GM12878 (cell line): Measurements from ENCODE around the gene MEMO1. TPM values are rescaled to one million over a fixed set of nuclear protein-coding genes. Genes with fewer than 3 reads are reported as not detected.
A peak's percentile ranks its signal among the peaks of the same experiment; 100 is the strongest.
"Not testable (repeated sequence)": the region's sequence is repeated elsewhere in the genome, so short reads cannot be mapped to it uniquely, and the experiment has no call there.

Experiments
- ATAC-seq: fragments of 200-7000 bp; cut with Tn5 transposase; 3 replicates; pipeline ENCODE4 v1.9.1; 2020; ENCODE audit warnings: mild to moderate bottlenecking, moderate library complexity
- BruUV-seq: library from RNA; stranded (reverse); fragments of 400-500 nt; replicated peaks from 2 replicates; lab custom pipeline; 2021; lab: Mats Ljungman, UMichigan
- CTCF ChIA-PET: fragments of 300-600 bp; sonication (Branson Sonifier 250); formaldehyde crosslinking; extraction: SDS; loops from one replicate; lab custom pipeline; 2021; ENCODE audit warnings: inconsistent platforms; lab: Yijun Ruan, JAX
- POLR2A ChIA-PET: fragments of 350-600 bp; formaldehyde crosslinking; extraction: SDS; loops from one replicate; lab custom pipeline; 2021; ENCODE audit warnings: inconsistent platforms; lab: Charles Lee
- RAD21 ChIA-PET: fragments of 300-600 bp; sonication (Branson Sonifier 250); formaldehyde crosslinking; loops from one replicate; lab custom pipeline; 2023; ENCODE audit warnings: antibody characterized with exemption; ENCODE audit not compliant: unreplicated experiment; lab: Charles Lee
- SMC1A ChIA-PET: fragments of 300-600 bp; sonication (Branson Sonifier 250); formaldehyde crosslinking; loops from one replicate; lab custom pipeline; 2023; ENCODE audit not compliant: unreplicated experiment, uncharacterized antibody; lab: Charles Lee
- DNase-seq: peaks from one replicate; pipeline ENCODE4 v3.0.0-alpha.2; 2011; ENCODE audit warnings: low read depth, low spot score
- FAIRE-seq: peaks from 3 replicates; lab custom pipeline; 2011; peaks lifted over from hg19 to GRCh38; lab: Jason Lieb, UNC
- H2AFZ ChIP-seq: 2 replicates; pipeline ENCODE4 v1.6.0; 2011; ENCODE audit warnings: low read depth, low read length, control low read depth; ENCODE audit not compliant: control insufficient read depth
- H3K27ac ChIP-seq: 2 replicates; pipeline ENCODE4 v1.5.1; 2011; ENCODE audit warnings: control low read depth; ENCODE audit not compliant: control insufficient read depth, insufficient read depth
- H3K27me3 ChIP-seq, 2 experiments: replicated peaks in 1 of 2; 2 replicates each; pipeline versions ENCODE4 v1.6.0 to v1.6.1; 2011; ENCODE audit warnings: low read length in 1 of 2; ENCODE audit not compliant: control insufficient read depth in 2 of 2, insufficient read depth in 2 of 2
- H3K36me3 ChIP-seq, 2 experiments: 2 replicates each; pipeline ENCODE4 v1.5.1; 2011; ENCODE audit warnings: low read length in 1 of 2; ENCODE audit not compliant: control insufficient read depth in 2 of 2, insufficient read depth in 2 of 2
- H3K4me1 ChIP-seq: 2 replicates; pipeline ENCODE4 v1.6.1; 2011; ENCODE audit warnings: mild to moderate bottlenecking, low read length, moderate library complexity, mixed read lengths; ENCODE audit not compliant: control insufficient read depth, insufficient read depth
- H3K4me2 ChIP-seq: 2 replicates; pipeline ENCODE4 v1.6.0; 2011; ENCODE audit warnings: control low read depth; ENCODE audit not compliant: control insufficient read depth, insufficient read depth
- H3K4me3 ChIP-seq: fragments of 200-600 bp; sonication (generic); 2 replicates; pipeline ENCODE4 v1.5.1; 2016
- H3K79me2 ChIP-seq: 2 replicates; pipeline ENCODE4 v1.6.0; 2011; ENCODE audit warnings: low read length; ENCODE audit not compliant: control insufficient read depth, insufficient read depth
- H3K9ac ChIP-seq: 2 replicates; pipeline ENCODE4 v1.8.0; 2011; ENCODE audit warnings: low read length, control low read depth, mixed read lengths; ENCODE audit not compliant: control insufficient read depth, insufficient read depth
- H3K9me3 ChIP-seq: replicated peaks from 3 replicates; pipeline ENCODE4 v1.5.1; 2011; ENCODE audit warnings: mild to moderate bottlenecking, low read length; ENCODE audit not compliant: control insufficient read depth, insufficient read depth
- H4K20me1 ChIP-seq: 2 replicates; pipeline ENCODE4 v1.6.0; 2011; ENCODE audit not compliant: control insufficient read depth, insufficient read depth
- ATF7 ChIP-seq: fragments of 450-650 bp; IDR thresholded peaks from 2 replicates; pipeline ENCODE4 v1.6.1; 2016; ENCODE audit warnings: low read depth, mild to moderate bottlenecking
- BHLHE40 ChIP-seq, 2 experiments: fragments of 450-650 bp in 1 of 2; IDR thresholded peaks; 2 replicates each; pipeline ENCODE4 v1.6.1; 2011 to 2017; ENCODE audit warnings: low read depth in 2 of 2, borderline replicate concordance in 1 of 2, improper control_type of control experiment in 1 of 2, low read length in 1 of 2, mild to moderate bottlenecking in 1 of 2
- IKZF2 ChIP-seq, 2 experiments: fragments of 450-650 bp; IDR thresholded peaks; 2 replicates each; pipeline ENCODE4 v1.6.1; 2017; ENCODE audit warnings: mild to moderate bottlenecking in 2 of 2, moderate library complexity in 2 of 2
- JUNB ChIP-seq: IDR thresholded peaks from 2 replicates; pipeline ENCODE4 v1.6.1; 2016; ENCODE audit warnings: antibody characterized with exemption, mild to moderate bottlenecking
- MEF2A ChIP-seq: IDR thresholded peaks from 2 replicates; pipeline ENCODE4 v1.6.1; 2011; ENCODE audit warnings: low read depth, mild to moderate bottlenecking, low read length, moderate library complexity; ENCODE audit not compliant: insufficient read depth
- MTA2 ChIP-seq: fragments of 450-650 bp; IDR thresholded peaks from 2 replicates; pipeline ENCODE4 v1.6.1; 2016; ENCODE audit warnings: low read depth, mild to moderate bottlenecking, moderate library complexity
- NBN ChIP-seq: fragments of 450-650 bp; IDR thresholded peaks from 2 replicates; pipeline ENCODE4 v1.6.1; 2016
- NFIC ChIP-seq: IDR thresholded peaks from 2 replicates; pipeline ENCODE4 v1.6.1; 2012; ENCODE audit warnings: low read depth, mild to moderate bottlenecking, inconsistent platforms, low read length, moderate library complexity
- RAD51 ChIP-seq: fragments of 450-650 bp; IDR thresholded peaks from 2 replicates; pipeline ENCODE4 v1.6.1; 2016; ENCODE audit warnings: moderate library complexity, mild to moderate bottlenecking, inconsistent platforms
- RUNX3 ChIP-seq: IDR thresholded peaks from 2 replicates; pipeline ENCODE4 v1.6.1; 2012; ENCODE audit warnings: low read length, inconsistent platforms
- ZNF384 ChIP-seq: IDR thresholded peaks from 2 replicates; pipeline ENCODE4 v1.6.1; 2012; ENCODE audit warnings: low read depth, mild to moderate bottlenecking, low read length, improper control_type of control experiment, borderline replicate concordance
- WGBS: methylation state at CpG from one replicate; pipeline ENCODE4 v1.1.6; 2016; ENCODE audit warnings: low lambda C conversion rate; ENCODE audit not compliant: insufficient replicate concordance, insufficient coverage; ENCODE audit errors: missing lambda C conversion rate; 5-methylcytosine and 5-hydroxymethylcytosine counted together
- in situ Hi-C: fragments of 300-500 bp; cut with MboI; formaldehyde crosslinking; loops from 9 replicates; pipeline ENCODE4 v1.14.3; 2018; ENCODE audit warnings: mixed read lengths
- intact Hi-C: fragments of 100-400 bp; cut with micrococcal nuclease; formaldehyde crosslinking; loops from one replicate; pipeline ENCODE4 v1.14.2; 2022; ENCODE audit not compliant: unreplicated experiment
- polyA plus RNA-seq, 11 experiments: library from polyadenylated mRNA; depleted of rRNA in 4 of 11; unstranded in 6 of 11; stranded (reverse) in 5 of 11; fragments of >200 nt; fragmentation: Nextera tagmentation in 4 of 11; fragmentation: Illumina TruSeq in 1 of 11; extraction: Ambion mirVana in 4 of 11; extraction: Trizol in 1 of 11; gene quantifications; 1 replicate in 1 of 11; 2 replicates in 10 of 11; pipeline versions ENCODE4 v1.2.1 to v1.2.3, GENCODE V29; 2011 to 2016; ENCODE audit warnings: inconsistent platforms in 2 of 11, missing spikeins in 2 of 11, low read depth in 1 of 11
- total RNA-seq, 4 experiments: library from RNA; depleted of rRNA in 3 of 4; stranded (reverse); fragments of >200 nt in 3 of 4; fragmentation: Illumina TruSeq in 1 of 4; extraction: Trizol in 1 of 4; gene quantifications; 2 replicates each; pipeline versions ENCODE4 v1.2.1 to v1.2.3, GENCODE V29; 2013 to 2021

Gene MEMO1
- total and polyA plus RNA-seq, 10 of the 15 experiments (the other 5 are each of a cell fraction or from before 2014, with no cell fraction given), result 39.8 to 99.1 (median 72.2) TPM

- peak overlapping the region; percentile 26 for H3K4me2 ChIP-seq
- BruUV-seq, result no TSS peak
- no peak overlapping the region for H2AFZ ChIP-seq
- RAD21 ChIA-PET, result interaction anchor here (1.5 to 2.6 kb wide), 2 partner anchors 8 to 51 kb away, joined by 4 to 12 read pairs; no protein-coding TSS in a partner anchor
- intact Hi-C loops, result loop anchor here (5.0 kb wide), 1 partner anchor 105 kb away; the partner anchor contains the start of gene SPAST
- CTCF ChIA-PET, result interaction anchor here (0.6 kb wide), 1 partner anchor 118 kb away, joined by 3 read pairs; no protein-coding TSS in a partner anchor
- WGBS, result 36% methylated on average over 1 of the region's 1 CpG
- H3K4me3 ChIP-seq, result no peak overlapping the region
- SMC1A ChIA-PET, result interaction anchor here (1.0 to 2.1 kb wide), 8 partner anchors 9 to 82 kb away, joined by 3 to 12 read pairs (median 4); partner anchors contain the start of gene DPY30
- H3K4me1 ChIP-seq, result peaks cover 32% of the 10 kb centered on the region
- POLR2A ChIA-PET, result interaction anchor here (1.0 kb wide), 1 partner anchor 51 kb away, joined by 6 read pairs; no protein-coding TSS in a partner anchor
- DNase-seq (no peak), FAIRE-seq (no peak), ATAC-seq (peak; percentile 56)
- no peak overlapping the region for H3K9ac ChIP-seq
- no peaks in the 10 kb centered on the region for H4K20me1 ChIP-seq
- no peak for TF ChIP-seq JUNB
- TF ChIP-seq RAD51, result peak; percentile 38; the same call in 1 of the 2 replicates
- peaks cover 79% of the 10 kb centered on the region for H3K79me2 ChIP-seq
- H3K9me3 ChIP-seq, result no peaks in the 10 kb centered on the region; the same call in 1 of the 3 replicates
- 0 out of 4 replicates have a peak, but pooled peaks cover 0 to 7% of the 10 kb centered on the region in 2 experiments for H3K36me3 ChIP-seq
- in situ Hi-C loops, result no loop called here
- peak overlapping the region; percentile 59 for H3K27ac ChIP-seq
- no peaks in the 10 kb centered on the region for H3K27me3 ChIP-seq
Observed at GRCh38 chr2:31957354-31958139, 53.3 kb downstream of the MEMO1 start.

- BruUV-seq, H3K27me3 ChIP-seq, H3K4me3 ChIP-seq, in situ Hi-C loops, H3K9ac ChIP-seq, DNase-seq, H2AFZ ChIP-seq, H4K20me1 ChIP-seq, FAIRE-seq, H3K36me3 ChIP-seq, CTCF ChIA-PET, H3K9me3 ChIP-seq: not testable (repeated sequence)
- ChIA-PET RAD21 (interaction anchor here (1.5 to 2.6 kb wide), 2 partner anchors 9 to 52 kb away, joined by 4 to 12 read pairs; no protein-coding TSS in a partner anchor), SMC1A (interaction anchor here (1.0 to 2.1 kb wide), 7 partner anchors 9 to 83 kb away, joined by 3 to 12 read pairs (median 4); partner anchors contain the start of gene DPY30), POLR2A (interaction anchor here (1.0 kb wide), 1 partner anchor 52 kb away, joined by 6 read pairs; no protein-coding TSS in a partner anchor)
- intact Hi-C loops, result loop anchor here (5.0 kb wide), 1 partner anchor 105 kb away; the partner anchor contains the start of gene SPAST
- Histone ChIP-seq H3K79me2 (peaks cover 79% of the 10 kb centered on the region), H3K4me2 (peak overlapping the region; percentile 27; the same call in 1 of the 2 replicates), H3K4me1 (peaks cover 32% of the 10 kb centered on the region), H3K27ac (peak overlapping the region; percentile 59)
- ATAC-seq, result peak; percentile 84
- TF ChIP-seq RUNX3 (peak; percentile 66), MEF2A (0 out of 2 replicates have a peak, but pooled peaks have one; percentile 18), ZNF384 (peak; percentile 87), MTA2 (peak; percentile 13; the same call in 1 of the 2 replicates), NBN (0 out of 2 replicates have a peak, but pooled peaks have one; percentile 23), BHLHE40 (IDR thresholded peaks at IDR 0.05; ENCODE audit: borderline replicate concordance in 1 of 2, low read depth in 2 of 2, low read length in 1 of 2) (peak; percentile 38 to 58; a peak in 2 of 4 replicates), ATF7 (0 out of 2 replicates have a peak, but pooled peaks have one; percentile 15), NFIC (0 out of 2 replicates have a peak, but pooled peaks have one; percentile 30), IKZF2 (IDR thresholded peaks at IDR 0.05) (peak in 1 of 2 experiments; percentile 10; a peak in 2 of 4 replicates)
- WGBS, result 83% methylated on average over 6 of the region's 8 CpGs
Observed at GRCh38 chr2:31956934-31957333, 53.9 kb downstream of the MEMO1 start.
